ENCODE data around the gene RIMBP3C.
"Not testable (repeated sequence)": the region's sequence is repeated elsewhere in the genome, so short reads cannot be mapped to it uniquely, and the experiment has no call there.

The RIMBP3C gene

GRCh38 chr22:21563912-21564311 is 12.7 kb upstream of the RIMBP3C start:
- H3K27ac ChIP-seq (ENCODE audit: low read depth, low read length), result no peak overlapping the region
- peaks cover 7% of the 10 kb centered on the region for H3K4me1 ChIP-seq (ENCODE audit: control insufficient read depth, low read length)
- no peaks in the 10 kb centered on the region for H3K9me2 ChIP-seq (replicated peaks; ENCODE audit: control insufficient read depth, low read length)
- no peak overlapping the region for H3K4me2 ChIP-seq (ENCODE audit: low read length)
- H3K9me3 ChIP-seq (ENCODE audit: control insufficient read depth, insufficient read depth, low read length), result no peaks in the 10 kb centered on the region
- no peaks in the 10 kb centered on the region for H3K27me3 ChIP-seq (ENCODE audit: control insufficient read depth, low read length)
- H3K79me2 ChIP-seq (ENCODE audit: control insufficient read depth, low read length), result peaks cover 17% of the 10 kb centered on the region
- H3F3A ChIP-seq (ENCODE audit: control insufficient read depth, insufficient read depth), result no peaks in the 10 kb centered on the region
- peaks cover 9% of the 10 kb centered on the region for H3K36me3 ChIP-seq (ENCODE audit: control insufficient read depth, low read length)
- TF ChIP-seq CTCF (IDR thresholded peaks at IDR 0.05; ENCODE audit: low read depth, low read length, poor library complexity, severe bottlenecking), result no peak
- TF ChIP-seq EZH2phosphoT487 (IDR thresholded peaks at IDR 0.05; ENCODE audit: borderline replicate concordance, low read length), result no peak
- no peak overlapping the region for H3K4me3 ChIP-seq (ENCODE audit: low read length)
- peaks cover 2% of the 10 kb centered on the region; the same call in 1 of the 2 replicates for H4K20me1 ChIP-seq (ENCODE audit: control insufficient read depth, insufficient read depth, low read depth, low read length)

GRCh38 chr22:21560657-21561056 is 9.4 kb upstream of the RIMBP3C start:
- not testable (repeated sequence) for H3K9me3 ChIP-seq (ENCODE audit: control insufficient read depth, insufficient read depth, low read length); H3K4me2 ChIP-seq (ENCODE audit: low read length); H3K79me2 ChIP-seq (ENCODE audit: control insufficient read depth, low read length)

GRCh38 chr22:21559345-21560125 is 8.3 kb upstream of the RIMBP3C start:
- H3F3A ChIP-seq (ENCODE audit: control insufficient read depth, insufficient read depth); H3K9me3 ChIP-seq (ENCODE audit: control insufficient read depth, insufficient read depth, low read length); H3K27ac ChIP-seq (ENCODE audit: low read depth, low read length); H3K27me3 ChIP-seq (ENCODE audit: control insufficient read depth, low read length); H3K4me1 ChIP-seq (ENCODE audit: control insufficient read depth, low read length); H4K20me1 ChIP-seq (ENCODE audit: control insufficient read depth, insufficient read depth, low read depth, low read length); H3K79me2 ChIP-seq (ENCODE audit: control insufficient read depth, low read length); H3K4me2 ChIP-seq (ENCODE audit: low read length); H3K9me2 ChIP-seq (replicated peaks; ENCODE audit: control insufficient read depth, low read length); H3K4me3 ChIP-seq (ENCODE audit: low read length); H3K36me3 ChIP-seq (ENCODE audit: control insufficient read depth, low read length): not testable (repeated sequence)

More at GRCh38 chr22:21560657-21561056, 9.4 kb upstream of the RIMBP3C start:
- H3K4me1 ChIP-seq (ENCODE audit: control insufficient read depth, low read length); H3K9me2 ChIP-seq (replicated peaks; ENCODE audit: control insufficient read depth, low read length); H3K36me3 ChIP-seq (ENCODE audit: control insufficient read depth, low read length); H3K27ac ChIP-seq (ENCODE audit: low read depth, low read length); H3K27me3 ChIP-seq (ENCODE audit: control insufficient read depth, low read length); H3K4me3 ChIP-seq (ENCODE audit: low read length); H4K20me1 ChIP-seq (ENCODE audit: control insufficient read depth, insufficient read depth, low read depth, low read length); H3F3A ChIP-seq (ENCODE audit: control insufficient read depth, insufficient read depth): not testable (repeated sequence)

- H3K4me2 ChIP-seq (ENCODE audit: low read length); H3K36me3 ChIP-seq (ENCODE audit: control insufficient read depth, low read length); H3K27ac ChIP-seq (ENCODE audit: low read depth, low read length); H4K20me1 ChIP-seq (ENCODE audit: control insufficient read depth, insufficient read depth, low read depth, low read length); H3K9me2 ChIP-seq (replicated peaks; ENCODE audit: control insufficient read depth, low read length); H3K4me3 ChIP-seq (ENCODE audit: low read length); H3K79me2 ChIP-seq (ENCODE audit: control insufficient read depth, low read length); H3K4me1 ChIP-seq (ENCODE audit: control insufficient read depth, low read length); H3F3A ChIP-seq (ENCODE audit: control insufficient read depth, insufficient read depth); H3K9me3 ChIP-seq (ENCODE audit: control insufficient read depth, insufficient read depth, low read length); H3K27me3 ChIP-seq (ENCODE audit: control insufficient read depth, low read length): not testable (repeated sequence)
These were observed 598 bp downstream of the RIMBP3C start for GRCh38 chr22:21550678-21551047.

DNA sequence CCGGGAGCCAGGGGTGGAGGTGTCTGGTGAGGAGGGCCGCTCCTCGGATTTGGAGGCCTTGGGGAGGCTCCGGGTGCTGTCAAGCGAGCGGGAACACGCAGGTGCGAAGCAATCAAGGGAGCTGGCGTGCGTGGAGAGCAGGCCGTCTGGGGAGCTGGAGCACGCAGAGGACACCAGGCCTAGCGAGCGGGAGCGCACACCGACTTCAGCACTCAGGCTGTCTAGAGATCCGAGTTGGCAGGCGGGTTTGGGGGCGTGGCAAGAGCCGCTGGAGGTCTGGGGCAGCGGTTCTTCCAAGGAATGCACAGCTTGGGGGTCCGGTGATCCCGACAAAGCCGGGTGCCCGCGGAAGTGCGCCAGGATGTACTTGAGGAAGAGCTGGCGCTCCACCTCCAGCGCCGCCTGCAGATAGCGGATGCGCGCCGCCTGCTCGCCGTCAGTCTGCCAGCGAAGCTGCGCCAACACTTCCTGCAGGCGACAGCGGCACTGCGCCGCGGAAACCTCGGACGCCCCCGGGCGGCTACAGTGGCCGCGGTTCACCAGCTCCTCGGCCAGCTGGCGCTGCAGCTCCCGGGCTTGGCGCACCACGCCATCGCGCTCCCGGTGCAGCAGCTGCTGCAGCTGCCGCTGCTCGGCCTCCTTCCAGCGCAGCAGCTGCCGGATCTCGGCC is 1.1 kb downstream of the RIMBP3C start:
- H3K9me2 ChIP-seq (replicated peaks; ENCODE audit: control insufficient read depth, low read length); H3K4me3 ChIP-seq (ENCODE audit: low read length); H3K4me1 ChIP-seq (ENCODE audit: control insufficient read depth, low read length); H3K27me3 ChIP-seq (ENCODE audit: control insufficient read depth, low read length); H3K4me2 ChIP-seq (ENCODE audit: low read length); H3K27ac ChIP-seq (ENCODE audit: low read depth, low read length); H3K79me2 ChIP-seq (ENCODE audit: control insufficient read depth, low read length); H3K36me3 ChIP-seq (ENCODE audit: control insufficient read depth, low read length); H4K20me1 ChIP-seq (ENCODE audit: control insufficient read depth, insufficient read depth, low read depth, low read length); H3F3A ChIP-seq (ENCODE audit: control insufficient read depth, insufficient read depth); H3K9me3 ChIP-seq (ENCODE audit: control insufficient read depth, insufficient read depth, low read length): not testable (repeated sequence)

- H3F3A ChIP-seq (ENCODE audit: control insufficient read depth, insufficient read depth); H3K4me3 ChIP-seq (ENCODE audit: low read length); H4K20me1 ChIP-seq (ENCODE audit: control insufficient read depth, insufficient read depth, low read depth, low read length); H3K36me3 ChIP-seq (ENCODE audit: control insufficient read depth, low read length); H3K27me3 ChIP-seq (ENCODE audit: control insufficient read depth, low read length); H3K9me2 ChIP-seq (replicated peaks; ENCODE audit: control insufficient read depth, low read length); H3K27ac ChIP-seq (ENCODE audit: low read depth, low read length); H3K4me2 ChIP-seq (ENCODE audit: low read length); H3K4me1 ChIP-seq (ENCODE audit: control insufficient read depth, low read length); H3K9me3 ChIP-seq (ENCODE audit: control insufficient read depth, insufficient read depth, low read length); H3K79me2 ChIP-seq (ENCODE audit: control insufficient read depth, low read length): not testable (repeated sequence)
These were observed 1.7 kb downstream of the RIMBP3C start for GRCh38 chr22:21549558-21549957.

DNA sequence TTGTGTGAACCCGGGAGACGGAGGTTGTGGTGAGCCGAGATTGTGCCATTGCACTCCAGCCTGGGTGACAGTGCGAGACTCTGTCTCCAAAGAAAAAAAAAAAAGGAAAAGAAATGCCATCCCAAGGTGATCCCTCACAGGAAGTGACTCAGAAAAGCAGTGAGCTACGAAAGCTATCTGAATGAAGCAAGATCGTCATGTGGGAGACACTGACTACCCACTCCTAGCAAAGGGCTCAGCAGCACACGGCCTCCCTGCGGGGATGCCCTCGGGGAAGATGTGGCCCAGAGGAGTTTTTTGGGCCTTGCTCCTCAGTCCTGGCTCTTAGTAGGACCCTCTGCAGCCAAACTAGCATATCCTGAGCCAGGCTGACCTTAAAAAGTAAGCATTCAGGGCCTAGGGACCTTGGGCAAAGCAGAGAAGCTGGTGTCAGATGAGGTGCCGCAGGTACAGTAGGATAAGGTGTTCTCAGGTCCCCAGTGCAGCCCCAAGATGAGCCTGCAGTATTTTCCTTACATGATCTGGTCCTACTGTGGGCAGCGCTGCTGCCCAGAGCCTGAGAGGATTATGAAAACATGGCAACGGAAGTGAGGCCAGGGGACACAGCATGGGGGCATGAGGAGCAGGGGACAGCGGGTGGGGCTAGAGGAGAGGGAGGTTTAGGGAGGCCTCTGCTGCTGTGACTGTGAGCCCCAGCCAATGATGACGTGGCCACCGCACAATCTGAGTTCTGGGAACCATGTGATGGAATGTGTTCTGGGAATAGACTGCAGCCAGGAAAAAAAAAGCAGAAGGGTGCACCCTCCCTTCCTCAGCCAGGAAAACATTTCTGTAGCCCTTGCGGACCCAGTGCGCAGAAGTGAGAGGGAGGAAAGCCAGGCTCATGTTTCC is 6.6 kb downstream of the RIMBP3C start:
- H4K20me1 ChIP-seq (ENCODE audit: control insufficient read depth, insufficient read depth, low read depth, low read length); H3K9me3 ChIP-seq (ENCODE audit: control insufficient read depth, insufficient read depth, low read length); H3K4me1 ChIP-seq (ENCODE audit: control insufficient read depth, low read length); H3K4me3 ChIP-seq (ENCODE audit: low read length); H3K9me2 ChIP-seq (replicated peaks; ENCODE audit: control insufficient read depth, low read length); H3F3A ChIP-seq (ENCODE audit: control insufficient read depth, insufficient read depth); H3K79me2 ChIP-seq (ENCODE audit: control insufficient read depth, low read length); H3K4me2 ChIP-seq (ENCODE audit: low read length); H3K27me3 ChIP-seq (ENCODE audit: control insufficient read depth, low read length); H3K27ac ChIP-seq (ENCODE audit: low read depth, low read length); H3K36me3 ChIP-seq (ENCODE audit: control insufficient read depth, low read length): not testable (repeated sequence)
